Astrocyte of the cerebellum (primary cell): ENCODE measurements around the gene ESPN.

Experiments used
- DNase-seq: peaks from one replicate; pipeline ENCODE4 v3.0.0-alpha.2; 2011; ENCODE audit warnings: low read depth
- H3K4me3 ChIP-seq: 2 replicates; pipeline ENCODE4 v1.5.1; 2011; ENCODE audit warnings: mild to moderate bottlenecking, low read depth, low read length, moderate library complexity
- CTCF ChIP-seq: IDR thresholded peaks from 2 replicates; pipeline ENCODE4 v1.5.1; 2012; ENCODE audit warnings: low read length, low read depth, moderate library complexity, mild to moderate bottlenecking; ENCODE audit errors: missing control alignments
- in situ Hi-C: cut with HindIII; loops from 2 replicates; pipeline ENCODE4 v1.10.0; 2017; ENCODE audit warnings: low sequenced_read_pairs

ESPN gene

GRCh38 chr1:6488602-6489382 is 64.2 kb downstream of the ESPN start:
- in situ Hi-C loops = no loop called here
- TF ChIP-seq CTCF = no peak
- no peak overlapping the region for H3K4me3 ChIP-seq
- DNase-seq = no peak

- no peak for TF ChIP-seq CTCF
- in situ Hi-C loops = no loop called here
- DNase-seq = no peak
- peak overlapping the region; percentile 88 for H3K4me3 ChIP-seq
Observed at GRCh38 chr1:6489383-6489765, 64.8 kb downstream of the ESPN start.

- in situ Hi-C loops = no loop called here
- peak overlapping the region; percentile 88 for H3K4me3 ChIP-seq
- TF ChIP-seq CTCF = peak; percentile 92
- peak; percentile 37 for DNase-seq
Observed at GRCh38 chr1:6489799-6490180, 65.2 kb downstream of the ESPN start.

- in situ Hi-C loops = no loop called here
- H3K4me3 ChIP-seq = peak overlapping the region; percentile 88
- DNase-seq = peak; percentile 24
- no peak for TF ChIP-seq CTCF
Observed at GRCh38 chr1:6490181-6491080, 65.9 kb downstream of the ESPN start.

GRCh38 chr1:6491081-6491449 is 66.5 kb downstream of the ESPN start:
- no peak for TF ChIP-seq CTCF
- DNase-seq = no peak
- H3K4me3 ChIP-seq = peak overlapping the region; percentile 88
- in situ Hi-C loops = no loop called here

GRCh38 chr1:6491480-6491962 is 66.9 kb downstream of the ESPN start, which contains the start of gene PLEKHG5:
PLEKHG5 (minus strand) TSS chr1:6491667; CDS start chr1:6477571, 14,096 bp downstream.
- DNase-seq = peak; percentile 18
- in situ Hi-C loops = no loop called here
- no peak for TF ChIP-seq CTCF
- peak within 1 kb of the TSS; percentile 88 for H3K4me3 ChIP-seq
